Measurements from ENCODE around the gene COMMD10. TPM values are rescaled to one million over a fixed set of nuclear protein-coding genes. Genes with fewer than 3 reads are reported as not detected.

COMMD10 gene
- total and polyA plus RNA-seq, 2 of the 4 experiments (the other 2 are of a cell fraction), result 12.8 to 20.4 TPM

DNA sequence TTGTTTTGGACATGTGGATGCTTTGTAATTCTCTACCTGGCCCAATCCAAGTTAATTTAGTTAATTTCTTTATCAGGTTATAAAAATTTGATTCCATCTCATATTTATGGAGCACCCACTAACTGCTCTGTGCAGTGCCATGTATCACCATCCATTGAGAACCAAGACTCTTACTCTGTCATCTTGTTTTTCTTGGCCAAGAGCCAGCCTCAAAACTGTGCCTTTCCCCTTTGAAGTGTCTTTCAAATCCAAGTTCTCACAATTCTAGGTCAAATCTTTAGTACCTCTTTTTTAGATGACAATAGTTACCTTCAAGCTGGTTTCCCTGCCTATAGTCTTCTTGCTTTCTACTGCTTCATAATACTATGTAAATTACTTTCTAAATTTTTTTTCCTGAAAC is 3.2 kb downstream of the COMMD10 start:
- Histone ChIP-seq H3K9ac (ENCODE audit: low read depth, low read length) (no peak overlapping the region), H3K4me1 (ENCODE audit: control insufficient read depth, insufficient read depth, low read length) (peaks cover 6% of the 10 kb centered on the region; the same call in 1 of the 2 replicates), H4K5ac (ENCODE audit: low read depth, low read length) (no peak overlapping the region), H4K91ac (ENCODE audit: insufficient read depth, low read depth, low read length) (no peak overlapping the region), H2BK20ac (ENCODE audit: low read depth, low read length) (no peak overlapping the region), H2AK9ac (replicated peaks; ENCODE audit: low read depth, low read length, poor library complexity) (no peak overlapping the region), H3K14ac (replicated peaks; ENCODE audit: low read depth, low read length) (no peak overlapping the region), H3K4me2 (ENCODE audit: low read depth, low read length) (no peak overlapping the region), H3K23ac (ENCODE audit: low read depth, low read length) (no peak overlapping the region), H3K18ac (ENCODE audit: low read depth, low read length) (no peak overlapping the region), H2BK5ac (ENCODE audit: low read depth, low read length, poor library complexity, severe bottlenecking) (no peak overlapping the region), H4K20me1 (ENCODE audit: insufficient read depth, low read length) (no peaks in the 10 kb centered on the region), H3K36me3 (ENCODE audit: control insufficient read depth, insufficient read depth, low read length) (peaks cover 2% of the 10 kb centered on the region; the same call in 1 of the 2 replicates), H3K9me3 (ENCODE audit: control insufficient read depth, insufficient read depth, low read length) (no peaks in the 10 kb centered on the region), H4K8ac (ENCODE audit: low read depth in 2 of 2, low read length in 2 of 2) (no peak overlapping the region), H3K56ac (ENCODE audit: extremely low read depth, insufficient read depth, low read length) (no peak overlapping the region), H3K4ac (ENCODE audit: low read depth, low read length) (no peak overlapping the region), H3K79me1 (ENCODE audit: low read depth in 1 of 2, low read length in 2 of 2) (peaks cover 14 to 24% of the 10 kb centered on the region in 2 experiments; a peak in 3 of 4 replicates), H3K4me3 (ENCODE audit: insufficient read depth, low read depth, low read length) (no peak overlapping the region), H2AFZ (replicated peaks; ENCODE audit: low read length, poor library complexity) (no peak overlapping the region), H2AK5ac (ENCODE audit: low read depth, low read length) (no peak overlapping the region), H3K27ac (ENCODE audit: insufficient read depth, low read length) (no peak overlapping the region), H3K9me1 (ENCODE audit: insufficient read depth, low read length) (peaks cover 5% of the 10 kb centered on the region; the same call in 1 of the 2 replicates), H2BK15ac (ENCODE audit: low read depth, low read length) (no peak overlapping the region), H2BK120ac (ENCODE audit: low read depth, low read length) (no peak overlapping the region), H3K27me3 (ENCODE audit: control insufficient read depth, insufficient read depth, low read length) (no peaks in the 10 kb centered on the region)
- dilution Hi-C loops (cut with HindIII; ENCODE audit: low sequenced_read_pairs, unreplicated experiment) (no loop called here), intact Hi-C loops (cut with micrococcal nuclease) (no loop called here), in situ Hi-C loops (cut with MboI; ENCODE audit: low sequenced_read_pairs) (no loop called here)
- ATAC-seq (ENCODE audit: low read depth) (no peak), DNase-seq (no peak)
- CTCF ChIA-PET, result no interaction called here
- POLR2A ChIA-PET (ENCODE audit: unreplicated experiment), result no interaction called here
- no TSS peak for BruUV-seq (replicated peaks)
- TF ChIP-seq, protein P1, sequence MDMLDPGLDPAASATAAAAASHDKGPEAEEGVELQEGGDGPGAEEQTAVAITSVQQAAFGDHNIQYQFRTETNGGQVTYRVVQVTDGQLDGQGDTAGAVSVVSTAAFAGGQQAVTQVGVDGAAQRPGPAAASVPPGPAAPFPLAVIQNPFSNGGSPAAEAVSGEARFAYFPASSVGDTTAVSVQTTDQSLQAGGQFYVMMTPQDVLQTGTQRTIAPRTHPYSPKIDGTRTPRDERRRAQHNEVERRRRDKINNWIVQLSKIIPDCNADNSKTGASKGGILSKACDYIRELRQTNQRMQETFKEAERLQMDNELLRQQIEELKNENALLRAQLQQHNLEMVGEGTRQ (IDR thresholded peaks at IDR 0.05; ENCODE audit: low read depth, low read length), result no peak
- TF ChIP-seq, protein P2, sequence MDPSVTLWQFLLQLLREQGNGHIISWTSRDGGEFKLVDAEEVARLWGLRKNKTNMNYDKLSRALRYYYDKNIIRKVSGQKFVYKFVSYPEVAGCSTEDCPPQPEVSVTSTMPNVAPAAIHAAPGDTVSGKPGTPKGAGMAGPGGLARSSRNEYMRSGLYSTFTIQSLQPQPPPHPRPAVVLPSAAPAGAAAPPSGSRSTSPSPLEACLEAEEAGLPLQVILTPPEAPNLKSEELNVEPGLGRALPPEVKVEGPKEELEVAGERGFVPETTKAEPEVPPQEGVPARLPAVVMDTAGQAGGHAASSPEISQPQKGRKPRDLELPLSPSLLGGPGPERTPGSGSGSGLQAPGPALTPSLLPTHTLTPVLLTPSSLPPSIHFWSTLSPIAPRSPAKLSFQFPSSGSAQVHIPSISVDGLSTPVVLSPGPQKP (IDR thresholded peaks at IDR 0.05; ENCODE audit: borderline replicate concordance, low read depth, low read length), result no peak
- TF ChIP-seq BHLHE40 (IDR thresholded peaks at IDR 0.05; ENCODE audit: low read depth, low read length) (no peak), RCOR1 (IDR thresholded peaks at IDR 0.05; ENCODE audit: insufficient replicate concordance, low read length) (no peak)

Measured in IMR-90 (cell line).